ENCODE measurements around the gene TNKS1BP1. TPM values are rescaled to one million over a fixed set of nuclear protein-coding genes. Genes with fewer than 3 reads are reported as not detected.

The TNKS1BP1 gene
- total and polyA plus RNA-seq, 2 of the 8 experiments (the other 6 are each of a cell fraction or from before 2014, with no cell fraction given), result 50.0 to 122 TPM

GRCh38 chr11:57299150-57299737 is 25.5 kb downstream of the TNKS1BP1 start:
- Histone ChIP-seq H2AK5ac (ENCODE audit: low read depth, low read length) (no peak overlapping the region), H2BK12ac (ENCODE audit: low read depth, low read length) (no peak overlapping the region), H3K14ac (ENCODE audit: insufficient read length) (no peak overlapping the region), H3K4me1 (replicated peaks in 1 of 4; ENCODE audit: control insufficient read depth in 3 of 4, insufficient read depth in 4 of 4, low read length in 3 of 4) (peaks cover 0 to 5% (median 3%) of the 10 kb centered on the region in 4 experiments; a peak in 5 of 7 replicates), H3K79me2 (ENCODE audit: control insufficient read depth in 1 of 2, insufficient read depth in 2 of 2, low read length in 2 of 2) (no peaks in the 10 kb centered on the region; a peak in 1 of 4 replicates), H3K9me3 (ENCODE audit: insufficient read depth in 2 of 2, low read depth in 1 of 2, low read length in 1 of 2) (peaks cover 5 to 6% of the 10 kb centered on the region in 2 experiments; a peak in 3 of 4 replicates), H2AFZ (ENCODE audit: low read length) (no peak overlapping the region), H4K8ac (ENCODE audit: extremely low read depth, insufficient read depth, low read length) (no peak overlapping the region), H3K18ac (ENCODE audit: extremely low read depth, low read length) (no peak overlapping the region), H3K27me3 (replicated peaks in 1 of 4; ENCODE audit: control insufficient read depth in 3 of 4, extremely low read depth in 1 of 4, insufficient read depth in 3 of 4, low read length in 3 of 4) (no peaks in the 10 kb centered on the region), H3K4ac (replicated peaks; ENCODE audit: insufficient read length, low read depth, low read length) (no peak overlapping the region), H3K23ac (ENCODE audit: insufficient read length) (no peak overlapping the region), H2BK15ac (ENCODE audit: low read length) (no peak overlapping the region), H3K27ac (ENCODE audit: low read depth, low read length) (no peak overlapping the region), H3K23me2 (ENCODE audit: low read depth, low read length) (no peaks in the 10 kb centered on the region), H3K9ac (replicated peaks in 1 of 4; ENCODE audit: extremely low read depth in 1 of 4, low read depth in 3 of 4, low read length in 3 of 4) (no peak overlapping the region), H3K4me2 (ENCODE audit: insufficient read depth in 1 of 2, low read depth in 2 of 2, low read length in 2 of 2) (no peak overlapping the region), H3K4me3 (ENCODE audit: extremely low read depth in 1 of 4, insufficient read depth in 2 of 4, low read depth in 3 of 4, low read length in 4 of 4) (no peak overlapping the region), H3K56ac (replicated peaks; ENCODE audit: insufficient read length, low read depth, low read length) (no peak overlapping the region), H4K91ac (replicated peaks; ENCODE audit: insufficient read length, low read length) (no peak overlapping the region), H2BK5ac (ENCODE audit: low read depth, low read length) (no peak overlapping the region), H3K79me1 (ENCODE audit: low read depth, low read length) (peaks cover 4% of the 10 kb centered on the region; the same call in 1 of the 2 replicates), H4K20me1 (replicated peaks in 1 of 2; ENCODE audit: control insufficient read depth in 1 of 2, insufficient read depth in 2 of 2, low read length in 2 of 2) (peaks cover 2 to 11% of the 10 kb centered on the region in 2 experiments), H2BK120ac (replicated peaks; ENCODE audit: low read depth, low read length) (no peak overlapping the region), H2BK20ac (ENCODE audit: low read length) (no peak overlapping the region), H3K36me3 (ENCODE audit: control insufficient read depth in 2 of 4, insufficient read depth in 4 of 4, low read length in 3 of 4) (peaks cover 26 to 46% (median 40%) of the 10 kb centered on the region in 4 experiments), H4K5ac (ENCODE audit: insufficient read length, low read depth, low read length) (no peak overlapping the region)
- POLR2A ChIA-PET (ENCODE audit: partially characterized antibody), result interaction anchor here (0.6 to 39.4 kb wide), 2 partner anchors 25 to 67 kb away, joined by 5 to 1279 read pairs; partner anchors contain the start of genes P2RX3, SSRP1 and TNKS1BP1
- TF ChIP-seq RNF2 (IDR thresholded peaks at IDR 0.05; ENCODE audit: borderline replicate concordance, low read depth, low read length, missing control alignments, poor library complexity, severe bottlenecking), result no peak
- no peak for TF ChIP-seq SAP30 (IDR thresholded peaks at IDR 0.05; ENCODE audit: insufficient read depth, insufficient replicate concordance, low read length)
- TF ChIP-seq ASH2L (IDR thresholded peaks at IDR 0.05; ENCODE audit: low read length), result no peak
- TF ChIP-seq JUND (IDR thresholded peaks at IDR 0.05; ENCODE audit: low read length), result no peak
- TF ChIP-seq CTBP2 (IDR thresholded peaks at IDR 0.05; ENCODE audit: borderline replicate concordance, insufficient read depth, insufficient read length, low read length), result no peak
- TF ChIP-seq CBX8 (IDR thresholded peaks at IDR 0.05; ENCODE audit: borderline replicate concordance, low read depth, low read length), result no peak
- WGBS, 2 experiments (ENCODE audit: extremely low coverage in 1 of 2, insufficient coverage in 1 of 2, insufficient read length in 1 of 2, insufficient replicate concordance in 2 of 2, low coverage in 1 of 2, low lambda C conversion rate in 2 of 2, missing lambda C conversion rate in 1 of 2), result 92% methylated on average over 5 of the region's 5 CpGs; no CpG with 5 or more reads in 1 of the 2 experiments
- CTCF ChIA-PET (ENCODE audit: partially characterized antibody), result no interaction called here
- FAIRE-seq (no peak), DNase-seq (ENCODE audit: low read depth in 1 of 2, low spot score in 2 of 2) (no peak)
